Body of pancreas (tissue), 4 donors: ENCODE measurements around the gene SEC11A.

Experiments
- POLR2A ChIP-seq, 3 donors: fragments of 450-650 bp; IDR thresholded peaks; one replicate each; pipeline ENCODE4 v1.6.1; 2016; ENCODE audit warnings: antibody characterized with exemption in 3 of 3, mild to moderate bottlenecking in 2 of 3
- TF ChIP-seq, protein P1 (sequence below), 7 experiments: fragments of 450-650 bp in 4 of 7; fragments of 200-600 bp in 3 of 7; sonication (generic) in 3 of 7; IDR thresholded peaks; one replicate each; pipeline ENCODE4 v1.5.1; 2016 to 2019; ENCODE audit warnings: antibody characterized with exemption in 7 of 7

DNA sequence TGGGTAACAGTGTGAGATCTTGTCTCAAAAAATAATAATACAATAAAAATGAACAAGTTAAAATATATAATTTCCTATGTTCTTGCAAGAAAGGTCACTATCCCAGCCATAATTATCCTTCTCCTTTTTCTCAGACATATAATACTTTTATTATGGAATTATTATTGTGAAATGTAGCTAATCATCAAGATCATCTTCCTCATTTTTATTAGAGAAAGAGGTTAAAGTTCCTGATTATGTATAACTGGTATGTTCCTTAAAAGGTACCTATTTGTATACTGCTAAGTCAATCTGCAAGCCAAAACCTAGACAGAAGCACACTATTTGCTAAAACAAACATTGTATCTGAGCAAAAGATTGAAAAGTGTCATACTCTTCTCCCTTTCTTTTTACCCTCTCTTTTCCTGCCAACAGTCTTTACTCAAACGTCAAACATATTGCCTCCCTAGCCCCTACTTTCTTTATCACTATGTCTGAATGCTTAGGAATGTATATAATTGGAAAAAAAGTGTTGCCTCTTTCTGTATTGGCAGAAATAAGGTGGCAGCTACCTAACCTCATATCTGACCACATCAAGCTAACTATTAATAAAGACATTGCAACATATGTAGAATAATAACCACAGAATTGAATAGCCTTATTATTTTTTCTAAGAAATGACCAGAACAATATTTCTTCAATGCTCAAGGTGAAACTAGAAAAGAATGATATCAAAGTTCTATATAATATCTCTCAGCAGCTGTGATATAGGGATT is 18.5 kb downstream of the SEC11A start:
- TF ChIP-seq, protein P1, sequence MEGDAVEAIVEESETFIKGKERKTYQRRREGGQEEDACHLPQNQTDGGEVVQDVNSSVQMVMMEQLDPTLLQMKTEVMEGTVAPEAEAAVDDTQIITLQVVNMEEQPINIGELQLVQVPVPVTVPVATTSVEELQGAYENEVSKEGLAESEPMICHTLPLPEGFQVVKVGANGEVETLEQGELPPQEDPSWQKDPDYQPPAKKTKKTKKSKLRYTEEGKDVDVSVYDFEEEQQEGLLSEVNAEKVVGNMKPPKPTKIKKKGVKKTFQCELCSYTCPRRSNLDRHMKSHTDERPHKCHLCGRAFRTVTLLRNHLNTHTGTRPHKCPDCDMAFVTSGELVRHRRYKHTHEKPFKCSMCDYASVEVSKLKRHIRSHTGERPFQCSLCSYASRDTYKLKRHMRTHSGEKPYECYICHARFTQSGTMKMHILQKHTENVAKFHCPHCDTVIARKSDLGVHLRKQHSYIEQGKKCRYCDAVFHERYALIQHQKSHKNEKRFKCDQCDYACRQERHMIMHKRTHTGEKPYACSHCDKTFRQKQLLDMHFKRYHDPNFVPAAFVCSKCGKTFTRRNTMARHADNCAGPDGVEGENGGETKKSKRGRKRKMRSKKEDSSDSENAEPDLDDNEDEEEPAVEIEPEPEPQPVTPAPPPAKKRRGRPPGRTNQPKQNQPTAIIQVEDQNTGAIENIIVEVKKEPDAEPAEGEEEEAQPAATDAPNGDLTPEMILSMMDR (IDR thresholded peaks at IDR 0.05) = no peak
- no peak for TF ChIP-seq POLR2A (IDR thresholded peaks at IDR 0.05)
